ENCODE results near the gene LGALS13. TPM values are rescaled to one million over a fixed set of nuclear protein-coding genes. Genes with fewer than 3 reads are reported as not detected.

The LGALS13 gene
- total and polyA plus RNA-seq, 2 of the 8 experiments (the other 6 are each of a cell fraction or from before 2014, with no cell fraction given) = not detected

DNA sequence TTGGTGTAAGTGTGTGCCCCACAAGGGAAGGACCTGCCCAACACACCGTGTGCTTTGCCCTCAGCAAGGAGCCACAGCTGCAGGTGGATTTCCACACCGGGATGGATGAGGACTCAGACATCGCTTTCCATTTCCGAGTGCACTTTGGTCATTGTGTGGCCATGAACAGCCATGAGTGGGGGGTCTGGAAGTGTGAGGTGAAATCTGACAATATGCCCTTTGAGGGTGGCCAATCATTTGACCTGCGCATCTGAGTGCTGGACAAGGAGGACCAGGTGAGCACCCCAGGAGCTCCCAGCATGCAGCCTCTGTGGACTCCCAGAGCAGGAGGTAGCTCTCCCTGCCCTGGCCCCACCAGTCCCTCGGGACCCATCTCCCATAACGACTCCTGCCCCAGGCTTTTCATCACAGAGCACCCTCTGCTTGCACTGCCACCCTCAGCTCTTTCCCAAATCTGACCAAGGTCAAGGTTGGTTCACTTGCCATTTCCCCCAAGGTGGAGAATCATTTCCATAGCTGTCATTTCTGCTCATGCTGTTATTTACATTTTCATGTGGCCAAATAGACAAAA, 49.2 kb upstream of the LGALS13 start (continued):
- TF ChIP-seq, protein P1, sequence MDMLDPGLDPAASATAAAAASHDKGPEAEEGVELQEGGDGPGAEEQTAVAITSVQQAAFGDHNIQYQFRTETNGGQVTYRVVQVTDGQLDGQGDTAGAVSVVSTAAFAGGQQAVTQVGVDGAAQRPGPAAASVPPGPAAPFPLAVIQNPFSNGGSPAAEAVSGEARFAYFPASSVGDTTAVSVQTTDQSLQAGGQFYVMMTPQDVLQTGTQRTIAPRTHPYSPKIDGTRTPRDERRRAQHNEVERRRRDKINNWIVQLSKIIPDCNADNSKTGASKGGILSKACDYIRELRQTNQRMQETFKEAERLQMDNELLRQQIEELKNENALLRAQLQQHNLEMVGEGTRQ (IDR thresholded peaks at IDR 0.05; ENCODE audit: low read length) = no peak
- TF ChIP-seq ZNF274 (IDR thresholded peaks at IDR 0.05; ENCODE audit: borderline replicate concordance, extremely low read depth, low read length) (no peak), HDAC6 (IDR thresholded peaks at IDR 0.05; ENCODE audit: low read depth, low read length) (no peak), ASH2L (IDR thresholded peaks at IDR 0.05; ENCODE audit: low read length) (no peak)

Measured in H1 (cell line).